HepG2 (cell line): Measurements from ENCODE around the gene DIAPH1. TPM values are rescaled to one million over a fixed set of nuclear protein-coding genes. Genes with fewer than 3 reads are reported as not detected.
A peak's percentile ranks its signal among the peaks of the same experiment; 100 is the strongest.

Experiments
- ATAC-seq: fragments of 200-7000 bp; cut with Tn5 transposase; 3 replicates; pipeline ENCODE4 v1.9.1; 2020; ENCODE audit warnings: mild to moderate bottlenecking, moderate library complexity
- BruUV-seq: library from RNA; stranded (reverse); fragments of 400-500 nt; replicated peaks from 2 replicates; lab custom pipeline; 2021; lab: Mats Ljungman, UMichigan
- CTCF ChIA-PET: fragments of 300-600 bp; formaldehyde crosslinking; extraction: SDS; loops from one replicate; lab custom pipeline; 2021; ENCODE audit warnings: low total read pairs, inconsistent platforms, low intra/inter-chr PET ratio; lab: Yijun Ruan, JAX
- POLR2A ChIA-PET: fragments of 350-600 bp; sonication (Branson Sonifier 250); formaldehyde crosslinking; loops from one replicate; lab custom pipeline; 2020; ENCODE audit warnings: antibody characterized with exemption, inconsistent platforms; lab: Yijun Ruan, JAX
- DNase-seq: peaks from one replicate; pipeline ENCODE4 v3.0.0-alpha.2; 2015; ENCODE audit warnings: low spot score
- FAIRE-seq: peaks from 3 replicates; lab custom pipeline; 2011; peaks lifted over from hg19 to GRCh38; lab: Jason Lieb, UNC
- H2AFZ ChIP-seq: one replicate; pipeline ENCODE4 v1.6.1; 2011; ENCODE audit warnings: low read length, inconsistent platforms
- H3K27ac ChIP-seq: fragments of 300-600 bp; 3 replicates; pipeline ENCODE4 v1.8.0; 2011; ENCODE audit warnings: mixed run types, mild to moderate bottlenecking, mixed read lengths, low read length, inconsistent platforms; ENCODE audit not compliant: insufficient read depth; ENCODE audit errors: extremely low read length
- H3K27me3 ChIP-seq, 2 experiments: fragments of 200-600 bp in 1 of 2; 2 replicates in 1 of 2; 3 replicates in 1 of 2; pipeline versions ENCODE4 v1.6.0 to v1.8.0; 2011; ENCODE audit warnings: low read length in 2 of 2, mild to moderate bottlenecking in 2 of 2, moderate library complexity in 2 of 2, inconsistent platforms in 1 of 2; ENCODE audit not compliant: insufficient read depth in 2 of 2, control insufficient read depth in 1 of 2
- H3K36me3 ChIP-seq, 2 experiments: fragments of 200-600 bp in 1 of 2; replicated peaks in 1 of 2; 2 replicates in 1 of 2; 3 replicates in 1 of 2; pipeline versions ENCODE4 v1.5.1 to v1.8.0; 2011; ENCODE audit warnings: low read length in 2 of 2, inconsistent platforms in 1 of 2; ENCODE audit not compliant: insufficient read depth in 2 of 2, control insufficient read depth in 1 of 2
- H3K4me1 ChIP-seq: 2 replicates; pipeline ENCODE4 v1.5.1; 2012; ENCODE audit warnings: low read length, inconsistent platforms; ENCODE audit not compliant: insufficient read depth
- H3K4me2 ChIP-seq: 2 replicates; pipeline ENCODE4 v1.6.0; 2011; ENCODE audit warnings: low read depth, low read length, inconsistent platforms
- H3K4me3 ChIP-seq, 3 experiments: fragments of 200-600 bp in 1 of 3; sonication (generic), shearing (Covaris generic) in 1 of 3; replicated peaks in 1 of 3; 2 replicates each; pipeline ENCODE4 v1.5.1; 2011 to 2016; ENCODE audit warnings: low read length in 3 of 3, inconsistent platforms in 2 of 3, low read depth in 2 of 3, mild to moderate bottlenecking in 2 of 3, control low read depth in 1 of 3, mixed read lengths in 1 of 3; ENCODE audit not compliant: insufficient read depth in 1 of 3
- H3K79me2 ChIP-seq: one replicate; pipeline ENCODE4 v1.6.1; 2011; ENCODE audit warnings: low read length, inconsistent platforms; ENCODE audit not compliant: insufficient read depth
- H3K9ac ChIP-seq: 2 replicates; pipeline ENCODE4 v1.6.0; 2011; ENCODE audit warnings: mild to moderate bottlenecking, low read depth, low read length, inconsistent platforms; ENCODE audit not compliant: insufficient read depth
- H3K9me3 ChIP-seq: 2 replicates; pipeline ENCODE4 v1.5.1; 2012; ENCODE audit warnings: mild to moderate bottlenecking, low read length
- H4K20me1 ChIP-seq: 2 replicates; pipeline ENCODE4 v1.6.0; 2011; ENCODE audit warnings: inconsistent platforms, mild to moderate bottlenecking, low read length, moderate library complexity; ENCODE audit not compliant: insufficient read depth
- CTCF ChIP-seq: sonication (generic); formaldehyde crosslinking; IDR thresholded peaks from 2 replicates; pipeline ENCODE4 v1.5.0; 2020; ENCODE audit warnings: mild to moderate bottlenecking, missing genetic modification reagents, moderate library complexity
- FOXO1 ChIP-seq: sonication (generic); formaldehyde crosslinking; IDR thresholded peaks from 2 replicates; pipeline ENCODE4 v1.4.0; 2020; ENCODE audit warnings: missing genetic modification reagents
- MYPOP ChIP-seq: sonication (generic); formaldehyde crosslinking; IDR thresholded peaks from 2 replicates; pipeline ENCODE4 v1.8.1; 2023; ENCODE audit warnings: mild to moderate bottlenecking, moderate library complexity, missing genetic modification reagents
- NFYC ChIP-seq: IDR thresholded peaks from 2 replicates; pipeline ENCODE4 v1.6.1; 2016; ENCODE audit warnings: missing genetic modification reagents, missing compliant biosample characterization
- PRDM4 ChIP-seq: sonication (generic); formaldehyde crosslinking; IDR thresholded peaks from 2 replicates; pipeline ENCODE4 v1.9.0; 2021; ENCODE audit warnings: missing genetic modification reagents, borderline replicate concordance
- SRSF9 ChIP-seq: fragments of 200-400 bp; formaldehyde crosslinking; IDR thresholded peaks from 2 replicates; pipeline ENCODE4 v1.6.1; 2018; ENCODE audit warnings: borderline replicate concordance, mild to moderate bottlenecking, low read depth, low read length; ENCODE audit not compliant: insufficient read depth, poor library complexity, severe bottlenecking
- ZFP91 ChIP-seq: sonication (generic); formaldehyde crosslinking; IDR thresholded peaks from 2 replicates; pipeline ENCODE4 v1.9.0; 2022; ENCODE audit warnings: missing genetic modification reagents, mild to moderate bottlenecking, borderline replicate concordance
- ZNF615 ChIP-seq: sonication (generic); formaldehyde crosslinking; IDR thresholded peaks from 2 replicates; pipeline ENCODE4 v1.5.0; 2020; ENCODE audit warnings: mild to moderate bottlenecking, missing genetic modification reagents, borderline replicate concordance
- WGBS: methylation state at CpG from one replicate; pipeline ENCODE4 v1.1.6; 2017; ENCODE audit warnings: low lambda C conversion rate; 5-methylcytosine and 5-hydroxymethylcytosine counted together
- in situ Hi-C: cut with HindIII; loops from 2 replicates; pipeline ENCODE4 v1.10.0; 2017; ENCODE audit warnings: low pct_unique_long_range_greater_than_20kb; ENCODE audit not compliant: extremely low pct_ligation_motif_present
- intact Hi-C: fragments of 100-400 bp; cut with micrococcal nuclease; formaldehyde crosslinking; loops from one replicate; pipeline ENCODE4 v1.10.0; 2022; ENCODE audit not compliant: unreplicated experiment
- polyA plus RNA-seq, 8 experiments: library from polyadenylated mRNA; depleted of rRNA in 3 of 8; stranded (reverse) in 7 of 8; unstranded in 1 of 8; fragments of >200 nt; fragmentation: Illumina TruSeq in 4 of 8; extraction: Trizol in 4 of 8; gene quantifications; 2 replicates each; pipeline versions ENCODE4 v1.2.1 to v1.2.3, GENCODE V29; 2011 to 2016; ENCODE audit warnings: low read depth in 4 of 8, missing spikeins in 1 of 8, mixed read lengths in 1 of 8; ENCODE audit not compliant: insufficient read depth in 1 of 8
- total RNA-seq, 5 experiments: library from RNA; depleted of rRNA; stranded (reverse); fragments of >200 nt; fragmentation: Illumina TruSeq; extraction: Trizol; gene quantifications; 2 replicates each; pipeline ENCODE4 v1.2.3, GENCODE V29; 2016; ENCODE audit warnings: low read depth in 1 of 5

DIAPH1 gene
- total and polyA plus RNA-seq, 2 of the 13 experiments (the other 11 are each of a cell fraction or from before 2014, with no cell fraction given) = 25.1 to 33.9 TPM

GRCh38 chr5:141476132-141476911 is 142.5 kb downstream of the DIAPH1 start:
- intact Hi-C loops (no loop called here), in situ Hi-C loops (no loop called here)
- Histone ChIP-seq H3K4me1 (no peaks in the 10 kb centered on the region), H2AFZ (no peak overlapping the region), H3K4me3 (peak overlapping the region in 2 of 3 experiments; percentile 26 to 51; a peak in 3 of 6 replicates), H3K9me3 (no peaks in the 10 kb centered on the region), H3K79me2 (no peaks in the 10 kb centered on the region), H3K4me2 (peak overlapping the region; percentile 64), H3K9ac (no peak overlapping the region), H4K20me1 (no peaks in the 10 kb centered on the region), H3K27ac (no peak overlapping the region), H3K36me3 (no peaks in the 10 kb centered on the region), H3K27me3 (peaks cover 1 to 8% of the 10 kb centered on the region in 2 experiments; a peak in 2 of 5 replicates)
- DNase-seq (no peak), FAIRE-seq (no peak), ATAC-seq (peak; percentile 60)
- POLR2A ChIA-PET = no interaction called here
- CTCF ChIA-PET = no interaction called here
- TF ChIP-seq PRDM4 = no peak
- TF ChIP-seq FOXO1 (CRISPR knock-in tag) = no peak
- 72% methylated on average over 58 of the region's 58 CpGs for WGBS
- no TSS peak for BruUV-seq

- no peak within 1 kb of the TSS for H3K27ac ChIP-seq
- no peaks in the 10 kb centered on the region for H4K20me1 ChIP-seq
- peak; percentile 99 for ATAC-seq
- no peaks in the 10 kb centered on the region for H3K9me3 ChIP-seq
- no peaks in the 10 kb centered on the region for H3K79me2 ChIP-seq
- peak within 1 kb of the TSS in 2 of 3 experiments; percentile 26 to 51; a peak in 3 of 6 replicates for H3K4me3 ChIP-seq
- in situ Hi-C loops = no loop called here
- no TSS peak for BruUV-seq
- peaks cover 1 to 8% of the 10 kb centered on the region in 2 experiments; a peak in 2 of 5 replicates for H3K27me3 ChIP-seq
- H3K4me2 ChIP-seq = peak within 1 kb of the TSS; percentile 64
- ChIA-PET CTCF (no interaction called here), POLR2A (no interaction called here)
- peak; percentile 41 for DNase-seq
- no peaks in the 10 kb centered on the region for H3K36me3 ChIP-seq
- no peak within 1 kb of the TSS for H2AFZ ChIP-seq
- no peaks in the 10 kb centered on the region for H3K4me1 ChIP-seq
- H3K9ac ChIP-seq = no peak within 1 kb of the TSS
- no peak for FAIRE-seq
- 27% methylated on average over 8 of the region's 28 CpGs for WGBS
- intact Hi-C loops = no loop called here
- TF ChIP-seq MYPOP (CRISPR knock-in tag) (peak; percentile 99), NFYC (0 out of 2 replicates have a peak, but pooled peaks have one; percentile 25), ZFP91 (peak; percentile 37; the same call in 1 of the 2 replicates), SRSF9 (no peak), CTCF (CRISPR knock-in tag) (peak; percentile 56), ZNF615 (CRISPR knock-in tag) (no peak)
These were observed 143.1 kb downstream of the DIAPH1 start, which contains the start of gene PCDHGC3 for GRCh38 chr5:141475625-141476131. Gene PCDHGC3, plus strand, starts transcription at chr5:141475966. Its CDS starts 151 bp downstream, at chr5:141476117.
